Keratinocyte (primary cell): ENCODE data around the gene PLD1. TPM values are rescaled to one million over a fixed set of nuclear protein-coding genes. Genes with fewer than 3 reads are reported as not detected.
"Not testable (repeated sequence)": the region's sequence is repeated elsewhere in the genome, so short reads cannot be mapped to it uniquely, and the experiment has no call there.

Source experiments
- DNase-seq: peaks from one replicate; pipeline ENCODE4 v3.0.0-alpha.2; 2011; ENCODE audit warnings: low read depth, missing footprints, low spot score
- FAIRE-seq: peaks from 2 replicates; lab custom pipeline; 2011; peaks lifted over from hg19 to GRCh38; lab: Jason Lieb, UNC
- H2AFZ ChIP-seq: 2 replicates; pipeline ENCODE4 v1.6.0; 2012; ENCODE audit warnings: low read length, control low read depth, inconsistent platforms; ENCODE audit not compliant: control insufficient read depth
- H3K27ac ChIP-seq: 2 replicates; pipeline ENCODE4 v1.5.1; 2011; ENCODE audit warnings: low read length; ENCODE audit not compliant: control insufficient read depth, insufficient read depth
- H3K27me3 ChIP-seq: 3 replicates; pipeline ENCODE4 v1.6.0; 2011; ENCODE audit warnings: low read length; ENCODE audit not compliant: control insufficient read depth, insufficient read depth; ENCODE audit errors: extremely low read depth
- H3K36me3 ChIP-seq, 2 experiments: 2 replicates in 1 of 2; 3 replicates in 1 of 2; pipeline ENCODE4 v1.5.1; 2011; ENCODE audit warnings: low read length in 2 of 2, mild to moderate bottlenecking in 1 of 2; ENCODE audit not compliant: control insufficient read depth in 2 of 2, insufficient read depth in 2 of 2; ENCODE audit errors: extremely low read depth in 1 of 2
- H3K4me1 ChIP-seq: 3 replicates; pipeline ENCODE4 v1.5.1; 2011; ENCODE audit warnings: low read length; ENCODE audit not compliant: control insufficient read depth, insufficient read depth; ENCODE audit errors: extremely low read depth
- H3K4me2 ChIP-seq: 3 replicates; pipeline ENCODE4 v1.6.0; 2011; ENCODE audit warnings: low read depth, low read length; ENCODE audit not compliant: control insufficient read depth, insufficient read depth; ENCODE audit errors: extremely low read depth
- H3K4me3 ChIP-seq, 3 experiments: fragments of 200-600 bp in 1 of 3; sonication (generic) in 1 of 3; 2 replicates in 2 of 3; 3 replicates in 1 of 3; pipeline ENCODE4 v1.5.1; 2011 to 2016; ENCODE audit warnings: low read length in 3 of 3, mild to moderate bottlenecking in 3 of 3, control low read depth in 2 of 3, inconsistent platforms in 1 of 3, low read depth in 1 of 3, mixed read lengths in 1 of 3, mixed run types in 1 of 3, moderate library complexity in 1 of 3; ENCODE audit not compliant: control insufficient read depth in 2 of 3, insufficient read depth in 2 of 3; ENCODE audit errors: extremely low read depth in 1 of 3
- H3K79me2 ChIP-seq: 2 replicates; pipeline ENCODE4 v1.6.0; 2012; ENCODE audit warnings: low read length; ENCODE audit not compliant: control insufficient read depth, insufficient read depth
- H3K9ac ChIP-seq: 3 replicates; pipeline ENCODE4 v1.6.0; 2011; ENCODE audit warnings: low read length; ENCODE audit not compliant: control insufficient read depth, insufficient read depth; ENCODE audit errors: extremely low read depth
- H3K9me1 ChIP-seq: 3 replicates; pipeline ENCODE4 v1.6.0; 2011; ENCODE audit warnings: low read length; ENCODE audit not compliant: control insufficient read depth, insufficient read depth; ENCODE audit errors: extremely low read depth
- H3K9me3 ChIP-seq: 2 replicates; pipeline ENCODE4 v1.5.1; 2012; ENCODE audit warnings: low read depth, low read length; ENCODE audit not compliant: control insufficient read depth
- H4K20me1 ChIP-seq: 3 replicates; pipeline ENCODE4 v1.6.0; 2011; ENCODE audit warnings: low read length; ENCODE audit not compliant: control insufficient read depth, insufficient read depth; ENCODE audit errors: extremely low read depth
- CTCF ChIP-seq, 3 experiments: IDR thresholded peaks in 1 of 3; conservative IDR thresholded peaks in 1 of 3; optimal IDR thresholded peaks in 1 of 3; 2 replicates in 2 of 3; 3 replicates in 1 of 3; pipeline versions ENCODE3 to v1.5.1; 2011; ENCODE audit warnings: low read length in 3 of 3, mild to moderate bottlenecking in 3 of 3, moderate library complexity in 2 of 3, control low read depth in 1 of 3, inconsistent platforms in 1 of 3; ENCODE audit not compliant: insufficient read depth in 2 of 3; ENCODE audit errors: extremely low read depth in 1 of 3
- EZH2 ChIP-seq: IDR thresholded peaks from one replicate; pipeline ENCODE4 v1.6.1; 2012; ENCODE audit warnings: inconsistent platforms, mild to moderate bottlenecking, low read length, moderate library complexity
- dilution Hi-C: fragments of 300-500 bp; cut with MboI; formaldehyde crosslinking; loops from one replicate; pipeline ENCODE4 v1.7.0; 2020; ENCODE audit warnings: low sequenced_read_pairs; ENCODE audit not compliant: extremely low pct_ligation_motif_present
- polyA plus RNA-seq, 5 experiments: library from polyadenylated mRNA; depleted of rRNA in 3 of 5; stranded (reverse) in 3 of 5; stranded (forward) in 1 of 5; unstranded in 1 of 5; fragments of >200 nt; gene quantifications; 1 replicate in 1 of 5; 2 replicates in 3 of 5; 3 replicates in 1 of 5; pipeline versions ENCODE4 v1.2.1 to v1.2.3, GENCODE V29; 2011 to 2012; ENCODE audit warnings: missing spikeins in 2 of 5, low read depth in 1 of 5, low replicate concordance in 1 of 5

Gene PLD1
- polyA plus RNA-seq, 1 donor (not counting 4 experiments of a cell fraction or from before 2014, with no cell fraction given): 14.7 TPM

- dilution Hi-C loops: no loop called here
- H3K9me1 ChIP-seq: no peaks in the 10 kb centered on the region
- H3K36me3 ChIP-seq: no peaks in the 10 kb centered on the region
- H4K20me1 ChIP-seq: no peaks in the 10 kb centered on the region
- H3K4me3 ChIP-seq: no peak overlapping the region
- FAIRE-seq: no peak
- no peaks in the 10 kb centered on the region for H3K9me3 ChIP-seq
- TF ChIP-seq EZH2: no peak
- no peak for TF ChIP-seq CTCF (optimal IDR thresholded peaks at IDR 0.05 in 1 of 3, IDR thresholded peaks at IDR 0.05 in 1 of 3, conservative IDR thresholded peaks at IDR 0.05 in 1 of 3; ENCODE audit: extremely low read depth in 1 of 3, insufficient read depth in 2 of 3, low read length in 3 of 3)
- H2AFZ ChIP-seq: no peak overlapping the region
- no peaks in the 10 kb centered on the region for H3K79me2 ChIP-seq
- peaks cover 13% of the 10 kb centered on the region for H3K4me1 ChIP-seq
- DNase-seq: no peak
- no peak overlapping the region for H3K4me2 ChIP-seq
- H3K27me3 ChIP-seq: no peaks in the 10 kb centered on the region
- H3K27ac ChIP-seq: no peak overlapping the region
- no peak overlapping the region for H3K9ac ChIP-seq
These were observed 7.0 kb upstream of the PLD1 start for GRCh38 chr3:171817074-171817800.

GRCh38 chr3:171815973-171816595 is 5.8 kb upstream of the PLD1 start:
- Histone ChIP-seq H3K79me2 (no peaks in the 10 kb centered on the region), H3K4me1 (peaks cover 22% of the 10 kb centered on the region), H3K9me3 (no peaks in the 10 kb centered on the region), H3K27me3 (no peaks in the 10 kb centered on the region), H3K27ac (no peak overlapping the region), H4K20me1 (no peaks in the 10 kb centered on the region), H2AFZ (no peak overlapping the region), H3K4me3 (no peak overlapping the region), H3K9me1 (no peaks in the 10 kb centered on the region), H3K36me3 (no peaks in the 10 kb centered on the region), H3K4me2 (no peak overlapping the region), H3K9ac (no peak overlapping the region)
- dilution Hi-C loops: no loop called here
- FAIRE-seq (no peak), DNase-seq (no peak)
- TF ChIP-seq EZH2: no peak
- no peak for TF ChIP-seq CTCF (optimal IDR thresholded peaks at IDR 0.05 in 1 of 3, IDR thresholded peaks at IDR 0.05 in 1 of 3, conservative IDR thresholded peaks at IDR 0.05 in 1 of 3; ENCODE audit: extremely low read depth in 1 of 3, insufficient read depth in 2 of 3, low read length in 3 of 3)

GRCh38 chr3:171814662-171815061 is 4.4 kb upstream of the PLD1 start:
- H3K4me3 ChIP-seq, DNase-seq, H3K27me3 ChIP-seq, H3K9me1 ChIP-seq, H3K79me2 ChIP-seq, H4K20me1 ChIP-seq, H2AFZ ChIP-seq, H3K9me3 ChIP-seq, H3K27ac ChIP-seq, H3K9ac ChIP-seq, FAIRE-seq, H3K4me2 ChIP-seq, dilution Hi-C loops, H3K36me3 ChIP-seq: not testable (repeated sequence)
- H3K4me1 ChIP-seq: peaks cover 28% of the 10 kb centered on the region
